ENCODE data around the gene KIF21A.

The KIF21A gene

GRCh38 chr12:39272871-39273655, 169.9 kb downstream of the KIF21A start:
- peak in 1 of 2 donors; percentile 41 for DNase-seq

- no peak for DNase-seq
These were observed 173.4 kb downstream of the KIF21A start for GRCh38 chr12:39269492-39269891.

GRCh38 chr12:39267886-39268285, 175.0 kb downstream of the KIF21A start:
- no peak for DNase-seq

GRCh38 chr12:39252628-39253027, 190.3 kb downstream of the KIF21A start:
- no peak for DNase-seq
